GM12878 (cell line): ENCODE measurements around the gene FEM1B. TPM values are rescaled to one million over a fixed set of nuclear protein-coding genes. Genes with fewer than 3 reads are reported as not detected.

Experiments used
- ATAC-seq: fragments of 200-7000 bp; cut with Tn5 transposase; 3 replicates; pipeline ENCODE4 v1.9.1; 2020; ENCODE audit warnings: mild to moderate bottlenecking, moderate library complexity
- BruUV-seq: library from RNA; stranded (reverse); fragments of 400-500 nt; replicated peaks from 2 replicates; lab custom pipeline; 2021; lab: Mats Ljungman, UMichigan
- CTCF ChIA-PET: fragments of 300-600 bp; sonication (Branson Sonifier 250); formaldehyde crosslinking; extraction: SDS; loops from one replicate; lab custom pipeline; 2021; ENCODE audit warnings: inconsistent platforms; lab: Yijun Ruan, JAX
- POLR2A ChIA-PET: fragments of 350-600 bp; formaldehyde crosslinking; extraction: SDS; loops from one replicate; lab custom pipeline; 2021; ENCODE audit warnings: inconsistent platforms; lab: Charles Lee
- RAD21 ChIA-PET: fragments of 300-600 bp; sonication (Branson Sonifier 250); formaldehyde crosslinking; loops from one replicate; lab custom pipeline; 2023; ENCODE audit warnings: antibody characterized with exemption; ENCODE audit not compliant: unreplicated experiment; lab: Charles Lee
- SMC1A ChIA-PET: fragments of 300-600 bp; sonication (Branson Sonifier 250); formaldehyde crosslinking; loops from one replicate; lab custom pipeline; 2023; ENCODE audit not compliant: unreplicated experiment, uncharacterized antibody; lab: Charles Lee
- DNase-seq: peaks from one replicate; pipeline ENCODE4 v3.0.0-alpha.2; 2011; ENCODE audit warnings: low read depth, low spot score
- FAIRE-seq: peaks from 3 replicates; lab custom pipeline; 2011; peaks lifted over from hg19 to GRCh38; lab: Jason Lieb, UNC
- H2AFZ ChIP-seq: 2 replicates; pipeline ENCODE4 v1.6.0; 2011; ENCODE audit warnings: low read depth, low read length, control low read depth; ENCODE audit not compliant: control insufficient read depth
- H3K27ac ChIP-seq: 2 replicates; pipeline ENCODE4 v1.5.1; 2011; ENCODE audit warnings: control low read depth; ENCODE audit not compliant: control insufficient read depth, insufficient read depth
- H3K27me3 ChIP-seq, 2 experiments: replicated peaks in 1 of 2; 2 replicates each; pipeline versions ENCODE4 v1.6.0 to v1.6.1; 2011; ENCODE audit warnings: low read length in 1 of 2; ENCODE audit not compliant: control insufficient read depth in 2 of 2, insufficient read depth in 2 of 2
- H3K36me3 ChIP-seq, 2 experiments: 2 replicates each; pipeline ENCODE4 v1.5.1; 2011; ENCODE audit warnings: low read length in 1 of 2; ENCODE audit not compliant: control insufficient read depth in 2 of 2, insufficient read depth in 2 of 2
- H3K4me1 ChIP-seq: 2 replicates; pipeline ENCODE4 v1.6.1; 2011; ENCODE audit warnings: mild to moderate bottlenecking, low read length, moderate library complexity, mixed read lengths; ENCODE audit not compliant: control insufficient read depth, insufficient read depth
- H3K4me2 ChIP-seq: 2 replicates; pipeline ENCODE4 v1.6.0; 2011; ENCODE audit warnings: control low read depth; ENCODE audit not compliant: control insufficient read depth, insufficient read depth
- H3K4me3 ChIP-seq: fragments of 200-600 bp; sonication (generic); 2 replicates; pipeline ENCODE4 v1.5.1; 2016
- H3K79me2 ChIP-seq: 2 replicates; pipeline ENCODE4 v1.6.0; 2011; ENCODE audit warnings: low read length; ENCODE audit not compliant: control insufficient read depth, insufficient read depth
- H3K9ac ChIP-seq: 2 replicates; pipeline ENCODE4 v1.8.0; 2011; ENCODE audit warnings: low read length, control low read depth, mixed read lengths; ENCODE audit not compliant: control insufficient read depth, insufficient read depth
- H3K9me3 ChIP-seq: replicated peaks from 3 replicates; pipeline ENCODE4 v1.5.1; 2011; ENCODE audit warnings: mild to moderate bottlenecking, low read length; ENCODE audit not compliant: control insufficient read depth, insufficient read depth
- H4K20me1 ChIP-seq: 2 replicates; pipeline ENCODE4 v1.6.0; 2011; ENCODE audit not compliant: control insufficient read depth, insufficient read depth
- BMI1 ChIP-seq: fragments of 450-650 bp; IDR thresholded peaks from 2 replicates; pipeline ENCODE4 v1.6.1; 2016; ENCODE audit warnings: mild to moderate bottlenecking, moderate library complexity, borderline replicate concordance
- JUND ChIP-seq: IDR thresholded peaks from 2 replicates; pipeline ENCODE4 v1.6.1; 2012; ENCODE audit warnings: low read depth, mild to moderate bottlenecking, low read length, improper control_type of control experiment, moderate library complexity
- RBBP5 ChIP-seq: fragments of 200-600 bp; sonication (generic); conservative IDR thresholded peaks from 2 replicates; pipeline ENCODE4 v1.6.1; 2016
- SMC3 ChIP-seq: IDR thresholded peaks from 2 replicates; pipeline ENCODE4 v1.6.1; 2011; ENCODE audit warnings: low read length, improper control_type of control experiment, borderline replicate concordance
- TAF1 ChIP-seq: IDR thresholded peaks from 2 replicates; pipeline ENCODE4 v1.6.1; 2011; ENCODE audit warnings: mild to moderate bottlenecking, low read depth, low read length, borderline replicate concordance
- in situ Hi-C: fragments of 300-500 bp; cut with MboI; formaldehyde crosslinking; loops from 9 replicates; pipeline ENCODE4 v1.14.3; 2018; ENCODE audit warnings: mixed read lengths
- intact Hi-C: fragments of 100-400 bp; cut with micrococcal nuclease; formaldehyde crosslinking; loops from one replicate; pipeline ENCODE4 v1.14.2; 2022; ENCODE audit not compliant: unreplicated experiment
- polyA plus RNA-seq, 11 experiments: library from polyadenylated mRNA; depleted of rRNA in 4 of 11; unstranded in 6 of 11; stranded (reverse) in 5 of 11; fragments of >200 nt; fragmentation: Nextera tagmentation in 4 of 11; fragmentation: Illumina TruSeq in 1 of 11; extraction: Ambion mirVana in 4 of 11; extraction: Trizol in 1 of 11; gene quantifications; 1 replicate in 1 of 11; 2 replicates in 10 of 11; pipeline versions ENCODE4 v1.2.1 to v1.2.3, GENCODE V29; 2011 to 2016; ENCODE audit warnings: inconsistent platforms in 2 of 11, missing spikeins in 2 of 11, low read depth in 1 of 11
- total RNA-seq, 4 experiments: library from RNA; depleted of rRNA in 3 of 4; stranded (reverse); fragments of >200 nt in 3 of 4; fragmentation: Illumina TruSeq in 1 of 4; extraction: Trizol in 1 of 4; gene quantifications; 2 replicates each; pipeline versions ENCODE4 v1.2.1 to v1.2.3, GENCODE V29; 2013 to 2021
- TF ChIP-seq, protein P1 (sequence below): fragments of 450-650 bp; IDR thresholded peaks from 2 replicates; pipeline ENCODE4 v1.6.1; 2017; ENCODE audit warnings: mild to moderate bottlenecking, moderate library complexity
- TF ChIP-seq, protein P2 (sequence below): IDR thresholded peaks from 2 replicates; pipeline ENCODE4 v1.6.1; 2011; ENCODE audit warnings: borderline replicate concordance, low read depth, mild to moderate bottlenecking, moderate library complexity, mixed read lengths, low read length; ENCODE audit not compliant: insufficient read depth; ENCODE audit errors: extremely low read length

FEM1B gene
- total and polyA plus RNA-seq, 10 of the 15 experiments (the other 5 are each of a cell fraction or from before 2014, with no cell fraction given) = 5.5 to 61.1 (median 18.2) TPM

DNA sequence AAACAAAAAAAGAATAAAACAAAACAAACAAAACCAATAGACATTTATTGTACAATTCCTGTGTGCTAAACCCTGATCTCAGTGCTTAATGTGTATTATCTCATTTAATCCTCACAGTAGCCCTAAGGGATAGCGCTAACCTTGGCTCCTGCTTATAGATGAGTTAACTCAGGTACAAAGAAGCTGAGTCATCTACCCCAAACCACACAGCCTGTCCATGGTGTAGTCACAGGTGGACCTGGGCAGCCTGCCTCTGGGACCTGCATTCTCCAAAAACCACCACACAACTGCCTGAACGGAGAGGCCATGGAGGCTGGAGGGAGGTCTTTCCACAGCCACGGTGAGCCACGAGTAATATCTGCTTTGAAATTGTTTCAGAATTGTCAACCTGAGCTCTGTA, 42.5 kb upstream of the FEM1B start (continued):
- TF ChIP-seq, protein P1, sequence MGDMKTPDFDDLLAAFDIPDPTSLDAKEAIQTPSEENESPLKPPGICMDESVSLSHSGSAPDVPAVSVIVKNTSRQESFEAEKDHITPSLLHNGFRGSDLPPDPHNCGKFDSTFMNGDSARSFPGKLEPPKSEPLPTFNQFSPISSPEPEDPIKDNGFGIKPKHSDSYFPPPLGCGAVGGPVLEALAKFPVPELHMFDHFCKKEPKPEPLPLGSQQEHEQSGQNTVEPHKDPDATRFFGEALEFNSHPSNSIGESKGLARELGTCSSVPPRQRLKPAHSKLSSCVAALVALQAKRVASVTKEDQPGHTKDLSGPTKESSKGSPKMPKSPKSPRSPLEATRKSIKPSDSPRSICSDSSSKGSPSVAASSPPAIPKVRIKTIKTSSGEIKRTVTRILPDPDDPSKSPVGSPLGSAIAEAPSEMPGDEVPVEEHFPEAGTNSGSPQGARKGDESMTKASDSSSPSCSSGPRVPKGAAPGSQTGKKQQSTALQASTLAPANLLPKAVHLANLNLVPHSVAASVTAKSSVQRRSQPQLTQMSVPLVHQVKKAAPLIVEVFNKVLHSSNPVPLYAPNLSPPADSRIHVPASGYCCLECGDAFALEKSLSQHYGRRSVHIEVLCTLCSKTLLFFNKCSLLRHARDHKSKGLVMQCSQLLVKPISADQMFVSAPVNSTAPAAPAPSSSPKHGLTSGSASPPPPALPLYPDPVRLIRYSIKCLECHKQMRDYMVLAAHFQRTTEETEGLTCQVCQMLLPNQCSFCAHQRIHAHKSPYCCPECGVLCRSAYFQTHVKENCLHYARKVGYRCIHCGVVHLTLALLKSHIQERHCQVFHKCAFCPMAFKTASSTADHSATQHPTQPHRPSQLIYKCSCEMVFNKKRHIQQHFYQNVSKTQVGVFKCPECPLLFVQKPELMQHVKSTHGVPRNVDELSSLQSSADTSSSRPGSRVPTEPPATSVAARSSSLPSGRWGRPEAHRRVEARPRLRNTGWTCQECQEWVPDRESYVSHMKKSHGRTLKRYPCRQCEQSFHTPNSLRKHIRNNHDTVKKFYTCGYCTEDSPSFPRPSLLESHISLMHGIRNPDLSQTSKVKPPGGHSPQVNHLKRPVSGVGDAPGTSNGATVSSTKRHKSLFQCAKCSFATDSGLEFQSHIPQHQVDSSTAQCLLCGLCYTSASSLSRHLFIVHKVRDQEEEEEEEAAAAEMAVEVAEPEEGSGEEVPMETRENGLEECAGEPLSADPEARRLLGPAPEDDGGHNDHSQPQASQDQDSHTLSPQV = no peak

DNA sequence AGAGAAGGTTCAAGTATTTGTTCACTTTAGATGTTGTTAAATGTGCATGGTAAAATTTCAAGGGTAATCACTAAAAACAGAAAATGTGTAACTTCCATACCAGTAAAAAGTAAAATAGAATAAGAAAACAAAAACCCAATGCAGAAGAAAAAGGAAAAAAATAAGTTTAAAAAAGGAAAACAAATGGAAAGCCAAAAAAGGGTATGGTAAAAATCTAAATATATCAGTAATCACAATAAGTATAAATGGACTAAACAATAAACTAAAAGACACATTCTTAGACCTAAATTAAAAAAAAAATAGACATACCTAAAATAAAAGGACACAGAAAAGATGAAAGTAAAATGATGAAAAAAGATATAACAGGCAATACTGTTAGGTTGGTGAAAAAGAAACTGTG, 38.5 kb upstream of the FEM1B start:
- H3K27ac ChIP-seq = no peak overlapping the region
- BruUV-seq = no TSS peak
- no peak for FAIRE-seq
- H4K20me1 ChIP-seq = no peaks in the 10 kb centered on the region
- ChIA-PET CTCF (interaction anchor here (1.8 kb wide), 1 partner anchor 9 kb away, joined by 4 read pairs; the partner anchor contains the start of gene CLN6), RAD21 (no interaction called here), SMC1A (no interaction called here), POLR2A (no interaction called here)
- in situ Hi-C loops = no loop called here
- no peak for DNase-seq
- intact Hi-C loops = no loop called here
- H3K9ac ChIP-seq = no peak overlapping the region
- no peaks in the 10 kb centered on the region; the same call in 2 of the 3 replicates for H3K9me3 ChIP-seq
- H2AFZ ChIP-seq = no peak overlapping the region
- ATAC-seq = no peak
- no peak overlapping the region for H3K4me3 ChIP-seq
- no peaks in the 10 kb centered on the region for H3K79me2 ChIP-seq
- no peaks in the 10 kb centered on the region for H3K4me1 ChIP-seq
- H3K4me2 ChIP-seq = no peak overlapping the region
- TF ChIP-seq, protein P2, sequence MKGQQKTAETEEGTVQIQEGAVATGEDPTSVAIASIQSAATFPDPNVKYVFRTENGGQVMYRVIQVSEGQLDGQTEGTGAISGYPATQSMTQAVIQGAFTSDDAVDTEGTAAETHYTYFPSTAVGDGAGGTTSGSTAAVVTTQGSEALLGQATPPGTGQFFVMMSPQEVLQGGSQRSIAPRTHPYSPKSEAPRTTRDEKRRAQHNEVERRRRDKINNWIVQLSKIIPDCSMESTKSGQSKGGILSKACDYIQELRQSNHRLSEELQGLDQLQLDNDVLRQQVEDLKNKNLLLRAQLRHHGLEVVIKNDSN = no peak
- TF ChIP-seq TAF1 = no peak
- TF ChIP-seq SMC3 = no peak
- TF ChIP-seq, protein P1 = no peak
- no peak for TF ChIP-seq JUND
- no peak for TF ChIP-seq BMI1
- TF ChIP-seq RBBP5 = no peak
- no peaks in the 10 kb centered on the region for H3K36me3 ChIP-seq
- no peaks in the 10 kb centered on the region for H3K27me3 ChIP-seq
